Putamen (tissue), 1 donor: ENCODE data around the gene AQP2.

Source experiments
- DNase-seq: peaks from one replicate; pipeline ENCODE4 v3.0.0-alpha.2; 2016; ENCODE audit warnings: low spot score

AQP2 gene

GRCh38 chr12:49920241-49920914 is 30.2 kb upstream of the AQP2 start:
- no peak for DNase-seq

- no peak for DNase-seq
These were observed 29.6 kb upstream of the AQP2 start for GRCh38 chr12:49920915-49921286.

GRCh38 chr12:49921299-49921698 is 29.2 kb upstream of the AQP2 start:
- DNase-seq = no peak

GRCh38 chr12:49921936-49922335 is 28.6 kb upstream of the AQP2 start:
- no peak for DNase-seq

GRCh38 chr12:49922349-49923034 is 28.0 kb upstream of the AQP2 start:
- DNase-seq = no peak

GRCh38 chr12:49923035-49923644 is 27.4 kb upstream of the AQP2 start:
- no peak for DNase-seq

GRCh38 chr12:49923880-49924556 is 26.5 kb upstream of the AQP2 start:
- no peak for DNase-seq

- DNase-seq = no peak
These were observed 25.8 kb upstream of the AQP2 start for GRCh38 chr12:49924628-49925246.

- DNase-seq = no peak
These were observed 24.9 kb upstream of the AQP2 start for GRCh38 chr12:49925433-49926204.

- no peak for DNase-seq
These were observed 22.1 kb upstream of the AQP2 start for GRCh38 chr12:49928471-49928870.

- DNase-seq = no peak
These were observed 21.0 kb upstream of the AQP2 start for GRCh38 chr12:49929581-49929980.

- no peak for DNase-seq
These were observed 19.8 kb upstream of the AQP2 start for GRCh38 chr12:49930515-49931288.

- no peak for DNase-seq
These were observed 18.5 kb upstream of the AQP2 start for GRCh38 chr12:49932023-49932422.

- DNase-seq = no peak
These were observed 17.9 kb upstream of the AQP2 start for GRCh38 chr12:49932533-49933130.

- no peak for DNase-seq
These were observed 16.7 kb upstream of the AQP2 start for GRCh38 chr12:49933796-49934195.

GRCh38 chr12:49934505-49934904 is 16.0 kb upstream of the AQP2 start:
- no peak for DNase-seq

- DNase-seq = no peak
These were observed 13.6 kb upstream of the AQP2 start for GRCh38 chr12:49936925-49937324.

- no peak for DNase-seq
These were observed 12.8 kb upstream of the AQP2 start for GRCh38 chr12:49937639-49938300.

GRCh38 chr12:49939307-49939706 is 11.2 kb upstream of the AQP2 start:
- DNase-seq = no peak

GRCh38 chr12:49939707-49940106 is 10.8 kb upstream of the AQP2 start:
- DNase-seq = no peak
